IPS-20b (cell line): ENCODE data around the gene FBXO36.
"Not testable (repeated sequence)": the region's sequence is repeated elsewhere in the genome, so short reads cannot be mapped to it uniquely, and the experiment has no call there.

Experiments
- H3K27ac ChIP-seq: one replicate; pipeline ENCODE4 v1.5.1; 2013; ENCODE audit warnings: low read length
- H3K27me3 ChIP-seq: 2 replicates; pipeline ENCODE4 v1.6.1; 2013; ENCODE audit warnings: mild to moderate bottlenecking, low read length, inconsistent platforms; ENCODE audit not compliant: insufficient read depth
- H3K36me3 ChIP-seq: 2 replicates; pipeline ENCODE4 v1.6.1; 2013; ENCODE audit warnings: low read depth, mild to moderate bottlenecking, inconsistent platforms, low read length, moderate library complexity; ENCODE audit not compliant: insufficient read depth
- H3K4me1 ChIP-seq: 2 replicates; pipeline ENCODE4 v1.6.1; 2013; ENCODE audit warnings: mild to moderate bottlenecking, control low read depth, inconsistent platforms, low read length, moderate library complexity; ENCODE audit not compliant: insufficient read depth
- H3K4me3 ChIP-seq: 2 replicates; pipeline ENCODE4 v1.5.1; 2013; ENCODE audit warnings: mild to moderate bottlenecking, low read length, inconsistent platforms
- H3K9ac ChIP-seq: 2 replicates; pipeline ENCODE4 v1.6.1; 2013; ENCODE audit warnings: low read depth, mild to moderate bottlenecking, inconsistent platforms, low read length, moderate library complexity
- H3K9me3 ChIP-seq: 2 replicates; pipeline ENCODE4 v1.6.1; 2013; ENCODE audit warnings: mild to moderate bottlenecking, low read depth, low read length, inconsistent platforms; ENCODE audit not compliant: insufficient read depth

Gene FBXO36

DNA sequence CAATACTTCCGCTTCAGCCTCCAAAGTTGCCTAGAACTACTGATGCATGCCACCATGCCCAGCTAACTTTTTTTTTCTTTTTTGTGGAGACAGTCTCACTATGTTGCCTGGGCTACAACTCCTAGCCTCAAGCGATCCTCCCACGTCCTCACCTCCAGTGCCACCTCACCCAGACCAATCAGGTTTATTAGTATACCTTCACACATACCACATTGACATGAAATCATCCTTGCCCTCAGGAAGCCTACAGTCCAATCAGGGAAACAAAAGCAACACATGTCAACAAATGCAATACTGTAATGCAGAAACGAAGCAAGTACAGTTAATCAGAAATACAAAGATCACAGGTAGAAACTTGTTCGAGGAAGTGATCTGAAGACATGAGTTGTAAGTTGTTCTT is 4.5 kb upstream of the FBXO36 start:
- Histone ChIP-seq H3K4me1 (peaks cover 3% of the 10 kb centered on the region; the same call in 1 of the 2 replicates), H3K9ac (no peak overlapping the region), H3K4me3 (no peak overlapping the region), H3K9me3 (no peaks in the 10 kb centered on the region), H3K36me3 (peaks cover 22% of the 10 kb centered on the region), H3K27me3 (no peaks in the 10 kb centered on the region), H3K27ac (no peak overlapping the region)

GRCh38 chr2:229920011-229920641 is 2.2 kb upstream of the FBXO36 start:
- Histone ChIP-seq H3K27ac (no peak overlapping the region), H3K9ac (peak overlapping the region; percentile 86), H3K4me3 (peak overlapping the region; percentile 90), H3K36me3 (peaks cover 22% of the 10 kb centered on the region), H3K9me3 (no peaks in the 10 kb centered on the region), H3K4me1 (peaks cover 3% of the 10 kb centered on the region; the same call in 1 of the 2 replicates), H3K27me3 (no peaks in the 10 kb centered on the region)

DNA sequence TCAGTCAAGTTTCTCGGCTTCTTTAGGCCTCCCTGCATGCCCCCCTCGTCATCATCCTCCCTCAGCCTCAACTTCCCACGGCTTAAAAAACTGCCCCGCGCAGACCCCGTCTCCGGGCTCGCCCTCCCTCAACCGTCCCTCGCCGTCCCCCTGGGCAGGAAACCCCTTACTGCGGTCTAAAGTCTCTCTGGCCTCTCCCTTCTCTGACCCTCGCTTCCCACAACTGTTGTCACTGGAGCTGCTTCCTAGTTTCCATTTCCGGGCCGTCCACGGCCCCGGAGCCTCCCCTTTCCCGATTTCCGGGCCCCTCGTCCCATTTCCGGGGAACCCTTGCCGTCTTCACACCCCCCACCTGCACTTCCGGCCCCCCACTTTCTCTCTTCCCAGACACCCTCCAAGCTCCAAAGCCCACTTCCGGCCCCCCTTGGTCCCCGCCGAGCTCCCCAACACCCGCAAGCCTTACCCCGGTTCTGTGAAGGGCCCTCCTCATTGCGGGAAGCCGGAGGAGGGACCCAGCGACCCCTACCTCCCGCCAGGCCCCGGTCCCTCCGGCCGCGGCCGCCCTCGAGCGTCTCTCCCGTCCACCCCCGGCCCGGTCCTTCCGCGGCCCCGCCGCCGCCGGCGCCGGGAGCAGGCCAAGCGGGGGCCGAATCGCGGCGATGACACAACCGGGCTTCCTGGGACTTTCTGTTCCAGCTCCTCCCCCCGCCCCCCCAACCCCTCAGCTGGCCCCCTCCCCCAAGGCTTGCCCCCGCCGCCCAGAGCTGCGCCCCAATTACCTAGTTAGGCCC is 1.0 kb upstream of the FBXO36 start:
- peaks cover 21% of the 10 kb centered on the region for H3K36me3 ChIP-seq
- H3K27me3 ChIP-seq: no peaks in the 10 kb centered on the region
- no peaks in the 10 kb centered on the region for H3K9me3 ChIP-seq
- H3K4me1 ChIP-seq: peaks cover 3% of the 10 kb centered on the region; the same call in 1 of the 2 replicates
- H3K9ac ChIP-seq: peak overlapping the region; percentile 86
- peak overlapping the region; percentile 71 for H3K27ac ChIP-seq
- H3K4me3 ChIP-seq: peak overlapping the region; percentile 90

DNA sequence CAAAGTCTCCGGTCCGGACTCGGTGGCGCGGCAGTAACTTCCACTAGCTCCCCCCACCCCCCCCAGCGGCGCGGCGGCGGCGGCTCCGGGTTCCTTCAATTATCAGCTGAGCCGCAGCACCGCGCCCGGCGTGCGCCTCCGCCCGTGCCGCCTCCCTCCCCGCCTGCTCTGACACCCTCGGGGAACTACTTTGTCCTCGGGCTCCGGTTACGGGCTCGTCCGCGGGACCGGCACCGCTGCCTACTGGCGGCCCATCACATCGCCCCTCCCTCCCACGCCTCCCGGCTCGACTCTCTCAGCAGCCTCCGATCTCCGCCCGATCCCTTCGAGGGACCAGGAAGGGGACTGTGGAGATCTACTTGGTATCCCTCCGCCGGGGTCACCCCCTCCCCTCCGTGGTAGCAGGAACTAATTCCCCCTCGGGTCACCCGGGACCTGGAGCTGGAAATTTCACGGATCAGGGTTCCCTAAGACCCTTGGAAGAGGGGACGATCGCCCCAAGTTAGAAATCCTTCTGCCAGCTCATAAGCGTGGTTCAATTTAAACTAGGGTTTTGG is 333 bp upstream of the FBXO36 start, which contains the start of gene TRIP12:
Gene TRIP12, minus strand, starts transcription at position 118 of the 557 bp plus-strand sequence. CDS start 41,930 bp downstream, outside the sequence.
- Histone ChIP-seq H3K9ac (peak within 1 kb of the TSS; percentile 86), H3K9me3 (no peaks in the 10 kb centered on the region), H3K27me3 (no peaks in the 10 kb centered on the region), H3K36me3 (peaks cover 15% of the 10 kb centered on the region), H3K4me1 (peaks cover 3% of the 10 kb centered on the region; the same call in 1 of the 2 replicates), H3K27ac (peak within 1 kb of the TSS; percentile 97), H3K4me3 (peak within 1 kb of the TSS; percentile 90)

DNA sequence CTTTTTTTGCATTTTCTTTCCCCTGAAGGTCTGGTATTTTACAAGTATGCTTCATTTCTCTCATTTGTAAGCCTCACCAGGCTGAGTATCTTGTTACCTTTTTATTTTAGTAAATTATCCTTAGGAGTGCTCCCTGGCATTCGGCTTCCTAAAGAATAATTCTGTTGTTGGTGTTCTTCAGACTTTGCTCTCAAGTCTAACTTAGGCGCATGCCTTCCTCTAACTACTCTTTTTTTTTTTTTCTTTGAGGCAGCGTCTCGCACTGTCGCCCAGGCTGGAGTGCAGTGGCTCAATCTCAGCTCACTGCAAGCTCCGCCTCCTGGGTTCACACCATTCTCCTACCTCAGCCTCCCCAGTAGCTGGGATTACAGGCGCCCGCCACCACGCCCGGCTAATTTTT is 2.2 kb downstream of the FBXO36 start:
- not testable (repeated sequence) for H3K9me3 ChIP-seq, H3K27ac ChIP-seq, H3K27me3 ChIP-seq, H3K4me1 ChIP-seq, H3K36me3 ChIP-seq, H3K4me3 ChIP-seq, H3K9ac ChIP-seq

- H3K4me1 ChIP-seq: no peaks in the 10 kb centered on the region; the same call in 1 of the 2 replicates
- H3K36me3 ChIP-seq: no peaks in the 10 kb centered on the region
- H3K27me3 ChIP-seq: no peaks in the 10 kb centered on the region
- no peak overlapping the region for H3K4me3 ChIP-seq
- no peaks in the 10 kb centered on the region for H3K9me3 ChIP-seq
- H3K27ac ChIP-seq: no peak overlapping the region
- no peak overlapping the region for H3K9ac ChIP-seq
Observed at GRCh38 chr2:229925201-229925600, 2.9 kb downstream of the FBXO36 start.

GRCh38 chr2:229927817-229928321 is 5.6 kb downstream of the FBXO36 start:
- no peak overlapping the region for H3K4me3 ChIP-seq
- no peak overlapping the region for H3K9ac ChIP-seq
- H3K36me3 ChIP-seq: no peaks in the 10 kb centered on the region
- no peak overlapping the region for H3K27ac ChIP-seq
- no peaks in the 10 kb centered on the region for H3K4me1 ChIP-seq
- no peaks in the 10 kb centered on the region for H3K9me3 ChIP-seq
- no peaks in the 10 kb centered on the region for H3K27me3 ChIP-seq

GRCh38 chr2:229930656-229931055 is 8.4 kb downstream of the FBXO36 start:
- no peaks in the 10 kb centered on the region for H3K27me3 ChIP-seq
- H3K36me3 ChIP-seq: 0 out of 2 replicates have a peak, but pooled peaks cover 3% of the 10 kb centered on the region
- no peak overlapping the region for H3K27ac ChIP-seq
- H3K4me1 ChIP-seq: no peaks in the 10 kb centered on the region
- H3K9me3 ChIP-seq: no peaks in the 10 kb centered on the region
- no peak overlapping the region for H3K4me3 ChIP-seq
- no peak overlapping the region for H3K9ac ChIP-seq

DNA sequence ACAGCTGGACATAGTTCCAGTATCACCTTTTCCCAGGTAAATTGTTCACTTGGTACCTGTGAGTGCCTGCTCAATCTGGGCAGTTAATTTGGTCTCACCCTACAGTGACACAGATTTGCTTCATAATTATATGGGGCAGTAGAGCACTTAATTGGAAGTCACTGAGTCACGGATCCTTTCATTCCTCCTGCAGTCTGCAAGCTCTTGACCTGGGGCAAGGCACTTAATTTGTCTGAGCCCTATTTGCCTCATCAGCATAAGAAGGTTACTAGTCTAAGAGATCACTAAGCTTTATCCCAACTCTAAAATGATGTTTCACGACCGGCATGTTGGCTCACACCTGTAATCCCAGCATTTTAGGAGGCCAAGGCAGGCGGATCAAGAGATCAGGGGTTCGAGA is 8.9 kb downstream of the FBXO36 start:
- no peak overlapping the region for H3K27ac ChIP-seq
- 0 out of 2 replicates have a peak, but pooled peaks cover 3% of the 10 kb centered on the region for H3K36me3 ChIP-seq
- H3K4me3 ChIP-seq: no peak overlapping the region
- no peak overlapping the region for H3K9ac ChIP-seq
- H3K4me1 ChIP-seq: no peaks in the 10 kb centered on the region
- H3K27me3 ChIP-seq: no peaks in the 10 kb centered on the region
- no peaks in the 10 kb centered on the region for H3K9me3 ChIP-seq

DNA sequence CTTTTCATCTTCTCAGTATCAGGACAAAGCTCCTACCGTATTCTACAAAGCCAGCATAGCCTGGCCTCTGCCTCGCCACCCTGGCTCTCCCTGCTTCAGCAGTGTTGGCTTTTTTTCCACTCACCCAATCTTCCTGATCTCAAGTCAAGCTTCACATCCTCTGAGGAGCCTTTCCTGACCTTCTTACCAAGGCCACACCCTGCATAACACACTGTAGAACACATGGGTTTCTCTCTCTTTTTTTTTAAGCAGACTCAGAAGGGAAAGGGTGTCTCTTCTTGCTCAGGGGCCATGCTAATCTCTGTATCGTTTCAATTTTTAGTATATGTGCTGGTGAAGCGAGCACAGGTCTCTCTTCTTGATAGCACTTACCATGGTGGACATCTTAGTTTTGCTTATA is 15.2 kb downstream of the FBXO36 start:
- Histone ChIP-seq H3K4me1 (no peaks in the 10 kb centered on the region), H3K27me3 (no peaks in the 10 kb centered on the region), H3K27ac (no peak overlapping the region), H3K9me3 (no peaks in the 10 kb centered on the region), H3K36me3 (0 out of 2 replicates have a peak, but pooled peaks cover 3% of the 10 kb centered on the region), H3K9ac (no peak overlapping the region), H3K4me3 (no peak overlapping the region)

GRCh38 chr2:229942671-229943070 is 20.4 kb downstream of the FBXO36 start:
- Histone ChIP-seq H3K27me3 (no peaks in the 10 kb centered on the region), H3K36me3 (no peaks in the 10 kb centered on the region), H3K9me3 (no peaks in the 10 kb centered on the region), H3K27ac (no peak overlapping the region), H3K9ac (no peak overlapping the region), H3K4me3 (no peak overlapping the region), H3K4me1 (no peaks in the 10 kb centered on the region)
